ENCODE measurements around the gene DIAPH1.
A peak's percentile ranks its signal among the peaks of the same experiment; 100 is the strongest.

The DIAPH1 gene

DNA sequence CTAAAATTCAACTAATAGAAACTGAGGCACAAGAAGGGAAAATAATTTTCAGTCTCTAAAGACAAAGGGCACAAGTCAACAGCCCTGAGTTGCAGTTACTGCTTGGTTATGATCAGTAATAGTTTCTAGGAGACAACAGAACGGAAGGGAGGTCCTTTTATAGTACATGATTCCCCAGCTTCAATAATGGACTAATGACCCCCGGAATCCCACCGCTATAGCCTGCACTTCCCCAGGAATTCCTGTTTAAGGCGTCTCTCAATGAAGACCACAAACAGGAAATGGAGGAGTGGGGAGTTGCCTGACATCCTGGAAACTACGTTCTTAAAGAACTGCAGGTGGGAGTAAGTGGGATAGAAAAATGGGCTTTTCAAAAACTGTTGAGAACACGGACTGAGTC is 60.6 kb downstream of the DIAPH1 start:
- H3K36me3 ChIP-seq (replicated peaks; ENCODE audit: insufficient read depth, low read length) = no peaks in the 10 kb centered on the region
- no peaks in the 10 kb centered on the region for H3K9me3 ChIP-seq (replicated peaks; ENCODE audit: insufficient read depth, low read length)
- no peak overlapping the region for H2AFZ ChIP-seq (ENCODE audit: low read length)
- no peaks in the 10 kb centered on the region for H3F3A ChIP-seq (ENCODE audit: insufficient read depth, low read length)
- DNase-seq = no peak
- no peaks in the 10 kb centered on the region for H3K9me2 ChIP-seq (replicated peaks; ENCODE audit: insufficient read depth, low read length)
- H3K4me3 ChIP-seq (ENCODE audit: low read length) = no peak overlapping the region
- H3K79me2 ChIP-seq (ENCODE audit: low read length) = peaks cover 6% of the 10 kb centered on the region; the same call in 1 of the 2 replicates
- H4K20me1 ChIP-seq (ENCODE audit: insufficient read depth, low read length) = no peaks in the 10 kb centered on the region
- no peak overlapping the region for H3K9ac ChIP-seq (ENCODE audit: low read length)
- no peaks in the 10 kb centered on the region for H3K27me3 ChIP-seq (replicated peaks; ENCODE audit: insufficient read depth, low read length)
- TF ChIP-seq, protein P1, sequence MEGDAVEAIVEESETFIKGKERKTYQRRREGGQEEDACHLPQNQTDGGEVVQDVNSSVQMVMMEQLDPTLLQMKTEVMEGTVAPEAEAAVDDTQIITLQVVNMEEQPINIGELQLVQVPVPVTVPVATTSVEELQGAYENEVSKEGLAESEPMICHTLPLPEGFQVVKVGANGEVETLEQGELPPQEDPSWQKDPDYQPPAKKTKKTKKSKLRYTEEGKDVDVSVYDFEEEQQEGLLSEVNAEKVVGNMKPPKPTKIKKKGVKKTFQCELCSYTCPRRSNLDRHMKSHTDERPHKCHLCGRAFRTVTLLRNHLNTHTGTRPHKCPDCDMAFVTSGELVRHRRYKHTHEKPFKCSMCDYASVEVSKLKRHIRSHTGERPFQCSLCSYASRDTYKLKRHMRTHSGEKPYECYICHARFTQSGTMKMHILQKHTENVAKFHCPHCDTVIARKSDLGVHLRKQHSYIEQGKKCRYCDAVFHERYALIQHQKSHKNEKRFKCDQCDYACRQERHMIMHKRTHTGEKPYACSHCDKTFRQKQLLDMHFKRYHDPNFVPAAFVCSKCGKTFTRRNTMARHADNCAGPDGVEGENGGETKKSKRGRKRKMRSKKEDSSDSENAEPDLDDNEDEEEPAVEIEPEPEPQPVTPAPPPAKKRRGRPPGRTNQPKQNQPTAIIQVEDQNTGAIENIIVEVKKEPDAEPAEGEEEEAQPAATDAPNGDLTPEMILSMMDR (IDR thresholded peaks at IDR 0.05; ENCODE audit: low read length) = no peak
- TF ChIP-seq EZH2 (optimal IDR thresholded peaks at IDR 0.05; ENCODE audit: low read depth, low read length) (no peak), EZH2phosphoT487 (IDR thresholded peaks at IDR 0.05; ENCODE audit: low read length) (no peak)
- no peak overlapping the region for H3K27ac ChIP-seq (ENCODE audit: low read length)
- H3K4me1 ChIP-seq (ENCODE audit: low read length) = no peaks in the 10 kb centered on the region
- no peak overlapping the region for H3K4me2 ChIP-seq (ENCODE audit: low read depth, low read length)

DNA sequence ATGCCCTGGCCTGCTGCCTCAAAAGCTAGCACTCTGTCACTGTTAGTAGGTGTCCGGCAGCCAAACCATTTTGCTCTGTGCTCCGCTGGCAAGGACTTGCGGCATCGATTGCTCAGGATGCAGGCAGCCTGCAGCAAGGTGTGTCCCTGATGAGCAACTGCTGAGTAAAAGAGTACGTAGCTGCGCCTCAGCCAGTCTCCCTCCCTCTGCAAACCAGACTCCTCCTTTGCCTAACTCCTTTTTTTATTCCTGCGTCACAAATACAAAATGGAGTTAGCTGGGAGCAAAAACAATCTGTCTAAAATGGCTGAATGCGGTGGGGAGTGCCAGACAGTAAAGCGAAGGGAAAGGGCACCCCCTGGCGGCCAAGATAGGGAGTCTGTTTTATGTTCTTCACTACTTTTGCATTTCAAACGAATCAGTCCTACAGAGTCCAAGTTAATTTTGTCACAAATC is 61.1 kb downstream of the DIAPH1 start:
- no peaks in the 10 kb centered on the region for H3F3A ChIP-seq (ENCODE audit: insufficient read depth, low read length)
- H3K4me3 ChIP-seq (ENCODE audit: low read length) = no peak overlapping the region
- peak overlapping the region; percentile 59 for H2AFZ ChIP-seq (ENCODE audit: low read length)
- no peak overlapping the region for H3K9ac ChIP-seq (ENCODE audit: low read length)
- peak; percentile 61 for DNase-seq
- H3K4me1 ChIP-seq (ENCODE audit: low read length) = no peaks in the 10 kb centered on the region
- H3K4me2 ChIP-seq (ENCODE audit: low read depth, low read length) = no peak overlapping the region
- H3K27ac ChIP-seq (ENCODE audit: low read length) = no peak overlapping the region
- peaks cover 3% of the 10 kb centered on the region; the same call in 1 of the 2 replicates for H3K79me2 ChIP-seq (ENCODE audit: low read length)
- TF ChIP-seq EZH2 (optimal IDR thresholded peaks at IDR 0.05; ENCODE audit: low read depth, low read length) (no peak), EZH2phosphoT487 (IDR thresholded peaks at IDR 0.05; ENCODE audit: low read length) (no peak)
- TF ChIP-seq, protein P1 (IDR thresholded peaks at IDR 0.05; ENCODE audit: low read length) = peak; percentile 84
- H3K36me3 ChIP-seq (replicated peaks; ENCODE audit: insufficient read depth, low read length) = no peaks in the 10 kb centered on the region
- no peaks in the 10 kb centered on the region for H3K9me3 ChIP-seq (replicated peaks; ENCODE audit: insufficient read depth, low read length)
- H3K27me3 ChIP-seq (replicated peaks; ENCODE audit: insufficient read depth, low read length) = no peaks in the 10 kb centered on the region
- no peaks in the 10 kb centered on the region for H3K9me2 ChIP-seq (replicated peaks; ENCODE audit: insufficient read depth, low read length)
- no peaks in the 10 kb centered on the region for H4K20me1 ChIP-seq (ENCODE audit: insufficient read depth, low read length)

DNA sequence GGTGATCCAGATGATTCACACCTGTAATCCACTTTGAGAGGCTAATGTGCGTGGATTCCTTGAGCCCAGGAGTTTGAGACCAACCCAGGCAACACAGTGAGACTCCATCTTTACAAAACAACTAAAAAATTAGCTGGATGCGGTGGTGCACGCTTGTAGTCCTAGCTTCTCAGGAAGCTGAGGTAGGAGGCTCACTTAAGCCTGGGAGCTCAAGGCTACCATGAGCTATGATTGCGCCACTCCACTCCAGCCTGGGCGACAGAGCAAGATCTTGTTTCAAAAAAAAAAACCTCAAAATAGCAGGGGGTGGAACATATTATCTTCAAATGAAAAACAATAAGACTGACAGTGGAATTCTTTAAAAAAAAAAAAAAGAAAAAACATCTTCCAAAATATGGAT is 70.9 kb downstream of the DIAPH1 start:
- Histone ChIP-seq H3K9me2 (replicated peaks; ENCODE audit: insufficient read depth, low read length) (no peaks in the 10 kb centered on the region), H3K79me2 (ENCODE audit: low read length) (peaks cover 16% of the 10 kb centered on the region; the same call in 1 of the 2 replicates), H3K4me2 (ENCODE audit: low read depth, low read length) (no peak overlapping the region), H3K27ac (ENCODE audit: low read length) (no peak overlapping the region), H3K4me3 (ENCODE audit: low read length) (no peak overlapping the region), H4K20me1 (ENCODE audit: insufficient read depth, low read length) (no peaks in the 10 kb centered on the region), H3F3A (ENCODE audit: insufficient read depth, low read length) (no peaks in the 10 kb centered on the region), H3K9me3 (replicated peaks; ENCODE audit: insufficient read depth, low read length) (no peaks in the 10 kb centered on the region), H2AFZ (ENCODE audit: low read length) (no peak overlapping the region), H3K4me1 (ENCODE audit: low read length) (no peaks in the 10 kb centered on the region), H3K9ac (ENCODE audit: low read length) (no peak overlapping the region), H3K36me3 (replicated peaks; ENCODE audit: insufficient read depth, low read length) (no peaks in the 10 kb centered on the region; the same call in 1 of the 2 replicates), H3K27me3 (replicated peaks; ENCODE audit: insufficient read depth, low read length) (no peaks in the 10 kb centered on the region)
- TF ChIP-seq EZH2 (optimal IDR thresholded peaks at IDR 0.05; ENCODE audit: low read depth, low read length) = no peak
- TF ChIP-seq EZH2phosphoT487 (IDR thresholded peaks at IDR 0.05; ENCODE audit: low read length) = no peak
- TF ChIP-seq, protein P1 (IDR thresholded peaks at IDR 0.05; ENCODE audit: low read length) = no peak
- no peak for DNase-seq
